H9 (cell line): ENCODE results near the gene HS6ST3. TPM values are rescaled to one million over a fixed set of nuclear protein-coding genes. Genes with fewer than 3 reads are reported as not detected.

Experiments
- DNase-seq: peaks from one replicate; pipeline ENCODE4 v3.0.0-alpha.2; 2017
- H2AFZ ChIP-seq: one replicate; pipeline ENCODE4 v1.6.1; 2013; ENCODE audit warnings: mild to moderate bottlenecking, low read length, control low read depth, moderate library complexity
- H2AK5ac ChIP-seq: 2 replicates; pipeline ENCODE4 v1.6.1; 2013; ENCODE audit warnings: low read length, control low read depth, mixed read lengths; ENCODE audit not compliant: insufficient read length
- H2BK120ac ChIP-seq: one replicate; pipeline ENCODE4 v1.6.1; 2013; ENCODE audit warnings: low read depth, mild to moderate bottlenecking, low read length, control low read depth, inconsistent platforms; ENCODE audit not compliant: poor library complexity, severe bottlenecking
- H2BK12ac ChIP-seq: 2 replicates; pipeline ENCODE4 v1.6.1; 2013; ENCODE audit warnings: low read length, control low read depth, mixed read lengths, low read depth; ENCODE audit not compliant: insufficient read length
- H2BK15ac ChIP-seq: 2 replicates; pipeline ENCODE4 v1.6.1; 2013; ENCODE audit warnings: low read depth, low read length, control low read depth
- H2BK20ac ChIP-seq: one replicate; pipeline ENCODE4 v1.6.1; 2013; ENCODE audit warnings: low read depth, mild to moderate bottlenecking, low read length, control low read depth, inconsistent platforms; ENCODE audit not compliant: poor library complexity, severe bottlenecking
- H2BK5ac ChIP-seq: 2 replicates; pipeline ENCODE4 v1.6.1; 2013; ENCODE audit warnings: low read length, control low read depth, mixed read lengths; ENCODE audit not compliant: insufficient read length
- H3K14ac ChIP-seq: 2 replicates; pipeline ENCODE4 v1.6.1; 2013; ENCODE audit warnings: low read length, control low read depth; ENCODE audit not compliant: insufficient read depth
- H3K18ac ChIP-seq: 2 replicates; pipeline ENCODE4 v1.6.1; 2013; ENCODE audit warnings: low read depth, mild to moderate bottlenecking, mixed read lengths, low read length, control low read depth; ENCODE audit not compliant: insufficient read length
- H3K23ac ChIP-seq: 2 replicates; pipeline ENCODE4 v1.6.1; 2013; ENCODE audit warnings: low read length, control low read depth, mixed read lengths, low read depth; ENCODE audit not compliant: insufficient read length
- H3K23me2 ChIP-seq: 2 replicates; pipeline ENCODE4 v1.6.1; 2013; ENCODE audit warnings: low read depth, mild to moderate bottlenecking, mixed read lengths, low read length, control low read depth; ENCODE audit not compliant: insufficient read length, poor library complexity, severe bottlenecking
- H3K27ac ChIP-seq: 2 replicates; pipeline ENCODE4 v1.5.1; 2013; ENCODE audit warnings: low read length, control low read depth, mixed read lengths, low read depth; ENCODE audit not compliant: insufficient read length
- H3K27me3 ChIP-seq: 2 replicates; pipeline ENCODE4 v1.6.1; 2013; ENCODE audit warnings: low read length, control low read depth, inconsistent platforms; ENCODE audit not compliant: insufficient read depth
- H3K4ac ChIP-seq: 2 replicates; pipeline ENCODE4 v1.6.1; 2013; ENCODE audit warnings: low read depth, mild to moderate bottlenecking, control low read depth, inconsistent platforms, low read length, moderate library complexity
- H3K4me1 ChIP-seq: 2 replicates; pipeline ENCODE4 v1.6.1; 2013; ENCODE audit warnings: low read length, control low read depth, inconsistent platforms; ENCODE audit not compliant: insufficient read depth
- H3K4me2 ChIP-seq: 2 replicates; pipeline ENCODE4 v1.6.1; 2013; ENCODE audit warnings: low read length, control low read depth, mixed read lengths; ENCODE audit not compliant: insufficient read length, insufficient read depth
- H3K56ac ChIP-seq: 2 replicates; pipeline ENCODE4 v1.6.1; 2013; ENCODE audit warnings: low read depth, mild to moderate bottlenecking, mixed read lengths, low read length, control low read depth; ENCODE audit not compliant: insufficient read length
- H3K79me1 ChIP-seq: 2 replicates; pipeline ENCODE4 v1.6.1; 2013; ENCODE audit warnings: low read depth, mild to moderate bottlenecking, moderate library complexity, low read length, control low read depth, inconsistent platforms; ENCODE audit not compliant: insufficient read depth, poor library complexity, severe bottlenecking
- H3K79me2 ChIP-seq: 2 replicates; pipeline ENCODE4 v1.6.1; 2013; ENCODE audit warnings: low read length, control low read depth, inconsistent platforms; ENCODE audit not compliant: insufficient read depth
- H3K9ac ChIP-seq: 2 replicates; pipeline ENCODE4 v1.6.1; 2013; ENCODE audit warnings: low read length, control low read depth, mixed read lengths; ENCODE audit not compliant: insufficient read length; ENCODE audit errors: extremely low read depth
- H3K9me3 ChIP-seq: one replicate; pipeline ENCODE4 v1.6.1; 2013; ENCODE audit warnings: low read depth, low read length, inconsistent platforms; ENCODE audit not compliant: control insufficient read depth
- H3T11ph ChIP-seq: one replicate; pipeline ENCODE4 v1.6.1; 2013; ENCODE audit warnings: mild to moderate bottlenecking, low read length, control low read depth, inconsistent platforms
- H4K20me1 ChIP-seq: one replicate; pipeline ENCODE4 v1.6.1; 2013; ENCODE audit not compliant: control insufficient read depth, insufficient read length, insufficient read depth
- H4K5ac ChIP-seq: 2 replicates; pipeline ENCODE4 v1.6.1; 2013; ENCODE audit warnings: low read depth, mild to moderate bottlenecking, mixed read lengths, low read length, control low read depth; ENCODE audit not compliant: insufficient read length
- H4K8ac ChIP-seq: replicated peaks from 2 replicates; pipeline ENCODE4 v1.6.1; 2013; ENCODE audit warnings: low read length, control low read depth, mixed read lengths, low read depth; ENCODE audit not compliant: insufficient read length
- H4K91ac ChIP-seq: 2 replicates; pipeline ENCODE4 v1.6.1; 2013; ENCODE audit warnings: low read depth, mild to moderate bottlenecking, moderate library complexity, mixed read lengths, low read length, control low read depth; ENCODE audit not compliant: insufficient read length
- H3K27ac Mint-ChIP-seq, 3 experiments: 2 replicates in 2 of 3; 3 replicates in 1 of 3; pipeline ENCODE4 v1.8.0; 2020 to 2021; ENCODE audit warnings: mixed read lengths in 3 of 3, mild to moderate bottlenecking in 1 of 3, moderate library complexity in 1 of 3
- H3K27me3 Mint-ChIP-seq: 2 replicates; pipeline ENCODE4 v1.8.0; 2021; ENCODE audit warnings: low read depth, mild to moderate bottlenecking, moderate library complexity, mixed read lengths
- H3K36me3 Mint-ChIP-seq, 3 experiments: 2 replicates in 2 of 3; 3 replicates in 1 of 3; pipeline ENCODE4 v1.8.0; 2020 to 2021; ENCODE audit warnings: low read depth in 3 of 3, mixed read lengths in 3 of 3; ENCODE audit not compliant: insufficient read depth in 1 of 3
- H3K4me1 Mint-ChIP-seq, 2 experiments: 2 replicates each; pipeline ENCODE4 v1.8.0; 2020; ENCODE audit warnings: mixed read lengths in 2 of 2
- H3K4me3 Mint-ChIP-seq, 2 experiments: 2 replicates in 1 of 2; 3 replicates in 1 of 2; pipeline ENCODE4 v1.8.0; 2020 to 2021; ENCODE audit warnings: mild to moderate bottlenecking in 2 of 2, mixed read lengths in 2 of 2, moderate library complexity in 1 of 2
- H3K9me3 Mint-ChIP-seq, 2 experiments: 2 replicates in 1 of 2; 3 replicates in 1 of 2; pipeline ENCODE4 v1.8.0; 2020; ENCODE audit warnings: mild to moderate bottlenecking in 2 of 2, mixed read lengths in 2 of 2, moderate library complexity in 1 of 2
- CTCF ChIP-seq: fragments of 200-600 bp; sonication (generic); conservative IDR thresholded peaks from 3 replicates; pipeline ENCODE4 v1.8.0; 2021; ENCODE audit warnings: antibody characterized with exemption, mild to moderate bottlenecking
- WGBS: extraction: QIAGEN DNeasy Blood & Tissue Kit; methylation state at CpG from one replicate; pipeline ENCODE4 v1.1.7; 2013; ENCODE audit warnings: missing lambda C conversion rate, low lambda C conversion rate, mixed read lengths; ENCODE audit not compliant: insufficient read length; ENCODE audit errors: extremely low coverage; 5-methylcytosine and 5-hydroxymethylcytosine counted together
- total RNA-seq: library from RNA; stranded (reverse); gene quantifications from 2 replicates; pipeline ENCODE4 v1.2.1, GENCODE V29; 2021

The HS6ST3 gene
- total RNA-seq, 1 experiment from 2014 or later = 0.44 TPM

GRCh38 chr13:96858133-96858826, 768.4 kb downstream of the HS6ST3 start:
- Histone ChIP-seq H3K9ac (no peak overlapping the region), H3K27ac (no peak overlapping the region), H2BK15ac (no peak overlapping the region), H4K5ac (no peak overlapping the region), H3K56ac (no peak overlapping the region), H2AK5ac (no peak overlapping the region), H4K8ac (no peak overlapping the region), H2AFZ (no peak overlapping the region), H3K79me2 (no peaks in the 10 kb centered on the region), H2BK20ac (no peak overlapping the region), H3K9me3 (no peaks in the 10 kb centered on the region), H3T11ph (no peak overlapping the region), H4K20me1 (no peaks in the 10 kb centered on the region), H3K23ac (no peak overlapping the region), H3K27me3 (no peaks in the 10 kb centered on the region), H3K23me2 (no peaks in the 10 kb centered on the region), H3K79me1 (no peaks in the 10 kb centered on the region), H3K18ac (no peak overlapping the region), H2BK120ac (no peak overlapping the region), H3K14ac (no peak overlapping the region), H2BK12ac (no peak overlapping the region), H4K91ac (no peak overlapping the region), H3K4me1 (no peaks in the 10 kb centered on the region), H3K4me2 (no peak overlapping the region), H3K4ac (no peak overlapping the region), H2BK5ac (no peak overlapping the region)
- peaks cover 5 to 9% of the 10 kb centered on the region in 2 experiments; a peak in 4 of 5 replicates for H3K9me3 Mint-ChIP-seq
- no peak for DNase-seq
- H3K27ac Mint-ChIP-seq = no peak overlapping the region
- no peaks in the 10 kb centered on the region for H3K4me1 Mint-ChIP-seq
- H3K4me3 Mint-ChIP-seq = no peak overlapping the region
- H3K36me3 Mint-ChIP-seq = peaks cover 0 to 9% (median 2%) of the 10 kb centered on the region in 3 experiments; a peak in 3 of 7 replicates
- no peak for TF ChIP-seq CTCF
- no peaks in the 10 kb centered on the region; the same call in 1 of the 2 replicates for H3K27me3 Mint-ChIP-seq
- no CpG with 5 or more reads among the region's 1 CpG for WGBS
